Measurements from ENCODE around the gene CYTH4.

The CYTH4 gene

GRCh38 chr22:37330200-37331033, 48.1 kb downstream of the CYTH4 start:
- DNase-seq = no peak

GRCh38 chr22:37331034-37331428, 48.7 kb downstream of the CYTH4 start:
- DNase-seq = no peak

GRCh38 chr22:37331856-37332536, 49.7 kb downstream of the CYTH4 start:
- DNase-seq = no peak

GRCh38 chr22:37333724-37334460, 51.6 kb downstream of the CYTH4 start:
- no peak for DNase-seq

- no peak for DNase-seq
These were observed 52.2 kb downstream of the CYTH4 start for GRCh38 chr22:37334461-37334858.

GRCh38 chr22:37334859-37335805, 52.8 kb downstream of the CYTH4 start:
- DNase-seq = no peak

- no peak for DNase-seq
These were observed 53.5 kb downstream of the CYTH4 start for GRCh38 chr22:37335806-37336199.

GRCh38 chr22:37336579-37336978, 54.3 kb downstream of the CYTH4 start:
- DNase-seq = no peak

- no peak for DNase-seq
These were observed 55.1 kb downstream of the CYTH4 start for GRCh38 chr22:37337204-37337943.

- no peak for DNase-seq
These were observed 56.4 kb downstream of the CYTH4 start for GRCh38 chr22:37338539-37339246.

- no peak for DNase-seq
These were observed 58.3 kb downstream of the CYTH4 start for GRCh38 chr22:37340331-37341262.

GRCh38 chr22:37342065-37342464, 59.8 kb downstream of the CYTH4 start:
- no peak for DNase-seq

- no peak for DNase-seq
These were observed 61.0 kb downstream of the CYTH4 start for GRCh38 chr22:37343348-37343747.

- no peak for DNase-seq
These were observed 61.8 kb downstream of the CYTH4 start for GRCh38 chr22:37343863-37344734.

GRCh38 chr22:37344735-37345449, 62.6 kb downstream of the CYTH4 start:
- DNase-seq = no peak

GRCh38 chr22:37345863-37346504, 63.7 kb downstream of the CYTH4 start:
- DNase-seq = no peak

- DNase-seq = no peak
These were observed 64.2 kb downstream of the CYTH4 start for GRCh38 chr22:37346505-37346895.
